CD4-positive, CD25-positive, alpha-beta regulatory T cell (primary cell): ENCODE measurements around the gene PCDHA3. TPM values are rescaled to one million over a fixed set of nuclear protein-coding genes. Genes with fewer than 3 reads are reported as not detected.
"Not testable (repeated sequence)": the region's sequence is repeated elsewhere in the genome, so short reads cannot be mapped to it uniquely, and the experiment has no call there.

ENCODE experiments used
- ATAC-seq, 2 donors: fragments of 150-1000 bp; cut with Tn5 transposase; one replicate each; pipeline ENCODE4 v1.10.0; 2021; ENCODE audit warnings: low read depth in 2 of 2, moderate number of reproducible peaks in 2 of 2, moderate library complexity in 1 of 2
- DNase-seq, 3 donors: peaks; one replicate each; pipeline versions ENCODE4 v3.0.0 to v3.0.0-alpha.2; 2012 to 2022; ENCODE audit warnings: mixed read lengths in 1 of 3
- H3K27ac ChIP-seq: one replicate; pipeline ENCODE4 v1.7.0; 2013; ENCODE audit warnings: mild to moderate bottlenecking, low read length; ENCODE audit not compliant: insufficient read depth, poor library complexity, severe bottlenecking
- H3K27me3 ChIP-seq: one replicate; pipeline ENCODE4 v1.7.0; 2013; ENCODE audit warnings: low read length; ENCODE audit not compliant: control insufficient read depth, insufficient read depth
- H3K36me3 ChIP-seq: one replicate; pipeline ENCODE4 v1.7.0; 2013; ENCODE audit warnings: mild to moderate bottlenecking, low read length, moderate library complexity; ENCODE audit not compliant: control insufficient read depth, insufficient read depth
- H3K4me1 ChIP-seq: 2 replicates; pipeline ENCODE4 v1.7.0; 2013; ENCODE audit warnings: mild to moderate bottlenecking, low read length; ENCODE audit not compliant: insufficient read depth, control insufficient read depth, poor library complexity, severe bottlenecking
- H3K4me3 ChIP-seq: one replicate; pipeline ENCODE4 v1.7.0; 2013; ENCODE audit warnings: low read depth, mild to moderate bottlenecking, low read length, moderate library complexity
- H3K9me3 ChIP-seq, 2 experiments: 1 replicate in 1 of 2; 2 replicates in 1 of 2; pipeline ENCODE4 v1.7.0; 2013; ENCODE audit warnings: low read length in 2 of 2, mild to moderate bottlenecking in 1 of 2, moderate library complexity in 1 of 2; ENCODE audit not compliant: control insufficient read depth in 2 of 2
- H3K27ac Mint-ChIP-seq, 3 donors: one replicate each; pipeline ENCODE4 v1.8.0; 2020 to 2022; ENCODE audit warnings: mild to moderate bottlenecking in 3 of 3, mixed read lengths in 3 of 3, moderate library complexity in 2 of 3
- H3K27me3 Mint-ChIP-seq: one replicate; pipeline ENCODE4 v1.8.0; 2022; ENCODE audit warnings: mild to moderate bottlenecking, mixed read lengths
- H3K36me3 Mint-ChIP-seq: one replicate; pipeline ENCODE4 v1.8.0; 2020; ENCODE audit warnings: mixed read lengths
- H3K4me1 Mint-ChIP-seq, 4 donors: one replicate each; pipeline ENCODE4 v1.8.0; 2020 to 2022; ENCODE audit warnings: mixed read lengths in 4 of 4, mild to moderate bottlenecking in 1 of 4
- H3K4me3 Mint-ChIP-seq, 4 donors: one replicate each; pipeline ENCODE4 v1.8.0; 2020 to 2022; ENCODE audit warnings: mild to moderate bottlenecking in 4 of 4, mixed read lengths in 4 of 4, moderate library complexity in 3 of 4
- H3K9me3 Mint-ChIP-seq, 7 donors: one replicate each; pipeline ENCODE4 v1.8.0; 2020 to 2022; ENCODE audit warnings: mixed read lengths in 7 of 7, mild to moderate bottlenecking in 3 of 7, moderate library complexity in 2 of 7
- polyA plus RNA-seq, 4 donors: library from polyadenylated mRNA; unstranded; fragments of 300-500 nt; fragmentation: Illumina TruSeq; gene quantifications; one replicate each; pipeline ENCODE4 v1.2.3, GENCODE V29; 2021
- total RNA-seq: library from RNA; stranded (reverse); gene quantifications from one replicate; pipeline ENCODE4 v1.2.3, GENCODE V29; 2022

PCDHA3 gene
- total and polyA plus RNA-seq, 5 donors from 2014 or later, result not detected

GRCh38 chr5:140787849-140788504 is 12.9 kb upstream of the PCDHA3 start:
- H3K27me3 ChIP-seq, DNase-seq, ATAC-seq, H3K36me3 Mint-ChIP-seq, H3K4me3 Mint-ChIP-seq, H3K4me1 Mint-ChIP-seq, H3K36me3 ChIP-seq, H3K27ac Mint-ChIP-seq, H3K4me1 ChIP-seq, H3K27me3 Mint-ChIP-seq, H3K4me3 ChIP-seq, H3K27ac ChIP-seq: not testable (repeated sequence)
- peaks cover 32 to 74% of the 10 kb centered on the region in 2 experiments for H3K9me3 ChIP-seq
- peaks cover 5 to 58% (median 15%) of the 10 kb centered on the region in 7 donors for H3K9me3 Mint-ChIP-seq

GRCh38 chr5:140791089-140791488 is 9.8 kb upstream of the PCDHA3 start:
- H3K36me3 ChIP-seq, result no peaks in the 10 kb centered on the region
- H3K36me3 Mint-ChIP-seq, result no peaks in the 10 kb centered on the region
- H3K27me3 ChIP-seq, result peaks cover 5% of the 10 kb centered on the region
- H3K27me3 Mint-ChIP-seq, result peaks cover 10% of the 10 kb centered on the region
- no peaks in the 10 kb centered on the region for H3K4me1 ChIP-seq
- no peak overlapping the region for H3K4me3 Mint-ChIP-seq
- no peak overlapping the region for H3K27ac Mint-ChIP-seq
- H3K27ac ChIP-seq, result no peak overlapping the region
- H3K4me3 ChIP-seq, result no peak overlapping the region
- H3K4me1 Mint-ChIP-seq, result no peaks in the 10 kb centered on the region
- DNase-seq (no peak), ATAC-seq (no peak)
- H3K9me3 ChIP-seq, result peaks cover 37 to 78% of the 10 kb centered on the region in 2 experiments
- H3K9me3 Mint-ChIP-seq, result peaks cover 3 to 60% (median 10%) of the 10 kb centered on the region in 7 donors

DNA sequence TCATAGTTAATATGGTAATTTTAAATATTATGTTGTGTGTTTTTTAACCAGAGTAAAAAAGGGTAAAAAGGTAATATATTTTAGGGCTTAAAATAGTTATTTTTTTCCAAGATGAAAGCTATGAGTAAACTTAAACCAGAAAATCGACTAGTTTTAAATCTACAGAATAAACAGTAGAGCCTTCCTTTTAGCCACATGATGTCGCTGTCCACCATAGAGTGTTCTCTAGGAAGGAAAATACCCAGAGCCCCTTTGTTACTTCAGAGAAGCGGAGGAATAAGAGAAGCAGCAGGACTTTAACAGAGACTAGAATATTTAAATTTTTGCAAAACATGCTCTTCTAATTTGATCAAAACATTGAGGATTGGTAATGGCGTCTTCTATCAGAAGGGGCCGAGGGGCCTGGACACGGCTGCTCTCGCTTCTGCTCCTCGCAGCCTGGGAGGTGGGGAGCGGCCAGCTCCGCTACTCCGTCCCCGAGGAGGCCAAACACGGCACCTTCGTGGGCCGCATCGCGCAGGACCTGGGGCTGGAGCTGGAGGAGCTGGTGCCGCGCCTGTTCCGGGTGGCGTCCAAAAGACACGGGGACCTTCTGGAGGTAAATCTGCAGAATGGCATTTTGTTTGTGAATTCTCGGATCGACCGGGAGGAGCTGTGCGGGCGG is 6.1 kb upstream of the PCDHA3 start, which contains the start of gene PCDHA2:
Gene PCDHA2, plus strand, starts transcription at position 258 of the 664 bp plus-strand sequence.
- no peak within 1 kb of the TSS for H3K4me3 Mint-ChIP-seq

GRCh38 chr5:140795259-140795641 is 5.6 kb upstream of the PCDHA3 start:
- Mint-ChIP-seq H3K9me3 (peaks cover 2 to 52% (median 11%) of the 10 kb centered on the region in 7 donors), H3K27ac (no peak overlapping the region)

More for the DNA sequence above, 6.1 kb upstream of the PCDHA3 start, which contains the start of gene PCDHA2:
- Histone ChIP-seq H3K4me3 (no peak within 1 kb of the TSS), H3K4me1 (no peaks in the 10 kb centered on the region), H3K9me3 (peaks cover 34 to 50% of the 10 kb centered on the region in 2 experiments), H3K36me3 (no peaks in the 10 kb centered on the region), H3K27ac (no peak within 1 kb of the TSS), H3K27me3 (peaks cover 2% of the 10 kb centered on the region)
- Mint-ChIP-seq H3K27ac (no peak within 1 kb of the TSS), H3K4me1 (no peaks in the 10 kb centered on the region), H3K9me3 (peaks cover 2 to 48% (median 11%) of the 10 kb centered on the region in 7 donors), H3K36me3 (no peaks in the 10 kb centered on the region), H3K27me3 (peaks cover 7% of the 10 kb centered on the region)
- DNase-seq, result no peak
- no peak for ATAC-seq

GRCh38 chr5:140796072-140796717 is 4.7 kb upstream of the PCDHA3 start:
- not testable (repeated sequence) for H3K27ac Mint-ChIP-seq, H3K27me3 Mint-ChIP-seq, DNase-seq, ATAC-seq, H3K4me1 Mint-ChIP-seq, H3K36me3 Mint-ChIP-seq, H3K27me3 ChIP-seq, H3K36me3 ChIP-seq, H3K27ac ChIP-seq, H3K4me3 Mint-ChIP-seq, H3K4me3 ChIP-seq, H3K4me1 ChIP-seq
- peaks cover under 1 to 49% (median 12%) of the 10 kb centered on the region in 7 donors for H3K9me3 Mint-ChIP-seq
- H3K9me3 ChIP-seq, result peaks cover 33 to 53% of the 10 kb centered on the region in 2 experiments

More at GRCh38 chr5:140795259-140795641, 5.6 kb upstream of the PCDHA3 start:
- Histone ChIP-seq H3K36me3 (no peaks in the 10 kb centered on the region), H3K27ac (no peak overlapping the region), H3K27me3 (peaks cover 2% of the 10 kb centered on the region), H3K9me3 (peaks cover 34 to 45% of the 10 kb centered on the region in 2 experiments), H3K4me3 (no peak overlapping the region), H3K4me1 (no peaks in the 10 kb centered on the region)
- no peaks in the 10 kb centered on the region for H3K36me3 Mint-ChIP-seq
- no peaks in the 10 kb centered on the region for H3K4me1 Mint-ChIP-seq
- DNase-seq (no peak), ATAC-seq (no peak)
- peaks cover 4% of the 10 kb centered on the region for H3K27me3 Mint-ChIP-seq
- H3K4me3 Mint-ChIP-seq, result no peak overlapping the region

DNA sequence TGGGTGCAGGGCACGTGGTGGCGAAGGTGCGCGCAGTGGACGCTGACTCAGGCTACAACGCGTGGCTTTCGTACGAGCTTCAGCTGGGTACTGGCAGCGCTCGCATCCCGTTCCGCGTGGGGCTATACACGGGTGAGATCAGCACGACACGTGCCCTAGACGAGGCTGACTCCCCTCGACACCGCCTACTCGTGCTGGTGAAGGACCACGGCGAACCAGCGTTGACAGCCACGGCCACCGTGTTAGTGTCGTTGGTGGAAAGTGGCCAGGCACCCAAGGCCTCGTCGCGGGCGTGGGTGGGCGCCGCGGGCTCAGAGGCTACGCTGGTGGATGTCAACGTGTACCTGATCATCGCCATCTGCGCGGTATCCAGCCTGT is 4.2 kb upstream of the PCDHA3 start:
- Mint-ChIP-seq H3K36me3 (no peaks in the 10 kb centered on the region), H3K4me1 (no peaks in the 10 kb centered on the region), H3K27ac (no peak overlapping the region), H3K27me3 (peaks cover 4% of the 10 kb centered on the region), H3K4me3 (no peak overlapping the region), H3K9me3 (peaks cover 0 to 46% (median 10%) of the 10 kb centered on the region in 7 donors)
- Histone ChIP-seq H3K27me3 (peaks cover 2% of the 10 kb centered on the region), H3K4me3 (no peak overlapping the region), H3K9me3 (peaks cover 31 to 54% of the 10 kb centered on the region in 2 experiments), H3K36me3 (no peaks in the 10 kb centered on the region), H3K27ac (no peak overlapping the region), H3K4me1 (no peaks in the 10 kb centered on the region)
- DNase-seq, result no peak
- no peak for ATAC-seq

GRCh38 chr5:140801494-140801841 is 611 bp downstream of the PCDHA3 start:
- H3K9me3 Mint-ChIP-seq, result peaks cover 0 to 40% (median 11%) of the 10 kb centered on the region in 7 donors
- Histone ChIP-seq H3K4me1 (no peaks in the 10 kb centered on the region), H3K4me3 (no peak overlapping the region), H3K9me3 (peaks cover 8 to 35% of the 10 kb centered on the region in 2 experiments), H3K36me3 (no peaks in the 10 kb centered on the region), H3K27ac (no peak overlapping the region), H3K27me3 (no peaks in the 10 kb centered on the region)
- no peak for DNase-seq
- peaks cover 8% of the 10 kb centered on the region for H3K27me3 Mint-ChIP-seq
- no peaks in the 10 kb centered on the region for H3K36me3 Mint-ChIP-seq
- ATAC-seq, result no peak
- H3K4me1 Mint-ChIP-seq, result no peaks in the 10 kb centered on the region
- H3K4me3 Mint-ChIP-seq, result no peak overlapping the region
- H3K27ac Mint-ChIP-seq, result no peak overlapping the region
